Measurements from ENCODE around the gene CDH23.

DNA sequence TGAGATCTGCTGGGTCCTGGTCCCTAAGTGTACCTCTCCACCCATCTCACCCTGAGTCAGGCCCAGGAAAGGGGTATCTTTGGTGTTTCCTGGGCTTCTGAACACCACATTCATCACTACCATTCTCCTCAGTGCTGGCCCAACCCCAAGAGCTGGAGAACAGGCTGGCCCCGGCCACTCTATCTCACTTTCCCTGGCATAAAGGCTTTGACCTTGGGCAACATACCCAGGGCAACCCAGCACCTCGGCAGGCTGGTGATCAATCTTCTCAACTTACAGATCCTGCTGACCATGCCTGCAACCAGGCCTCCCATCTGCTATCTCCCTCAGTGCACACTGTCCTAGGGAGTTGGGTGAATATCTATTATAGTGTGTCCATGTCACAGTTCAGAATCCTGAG is 374.5 kb downstream of the CDH23 start:
- TF ChIP-seq, protein P1, sequence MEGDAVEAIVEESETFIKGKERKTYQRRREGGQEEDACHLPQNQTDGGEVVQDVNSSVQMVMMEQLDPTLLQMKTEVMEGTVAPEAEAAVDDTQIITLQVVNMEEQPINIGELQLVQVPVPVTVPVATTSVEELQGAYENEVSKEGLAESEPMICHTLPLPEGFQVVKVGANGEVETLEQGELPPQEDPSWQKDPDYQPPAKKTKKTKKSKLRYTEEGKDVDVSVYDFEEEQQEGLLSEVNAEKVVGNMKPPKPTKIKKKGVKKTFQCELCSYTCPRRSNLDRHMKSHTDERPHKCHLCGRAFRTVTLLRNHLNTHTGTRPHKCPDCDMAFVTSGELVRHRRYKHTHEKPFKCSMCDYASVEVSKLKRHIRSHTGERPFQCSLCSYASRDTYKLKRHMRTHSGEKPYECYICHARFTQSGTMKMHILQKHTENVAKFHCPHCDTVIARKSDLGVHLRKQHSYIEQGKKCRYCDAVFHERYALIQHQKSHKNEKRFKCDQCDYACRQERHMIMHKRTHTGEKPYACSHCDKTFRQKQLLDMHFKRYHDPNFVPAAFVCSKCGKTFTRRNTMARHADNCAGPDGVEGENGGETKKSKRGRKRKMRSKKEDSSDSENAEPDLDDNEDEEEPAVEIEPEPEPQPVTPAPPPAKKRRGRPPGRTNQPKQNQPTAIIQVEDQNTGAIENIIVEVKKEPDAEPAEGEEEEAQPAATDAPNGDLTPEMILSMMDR (IDR thresholded peaks at IDR 0.05 in 2 of 3, conservative IDR thresholded peaks at IDR 0.05 in 1 of 3; ENCODE audit: control insufficient read depth in 2 of 3, extremely low read depth in 1 of 3, insufficient read depth in 1 of 3, low read depth in 3 of 3, low read length in 3 of 3) = no peak
- TF ChIP-seq POLR2A (IDR thresholded peaks at IDR 0.05; ENCODE audit: low read depth, low read length) (no peak), DPF2 (IDR thresholded peaks at IDR 0.05) (no peak), POLR2AphosphoS2 (IDR thresholded peaks at IDR 0.05; ENCODE audit: low read depth, low read length) (no peak), EZH2 (IDR thresholded peaks at IDR 0.05; ENCODE audit: borderline replicate concordance, control insufficient read depth, low read depth, low read length) (no peak), ZNF274 (IDR thresholded peaks at IDR 0.05; ENCODE audit: insufficient read depth, insufficient read length) (no peak), ZSCAN29 (IDR thresholded peaks at IDR 0.05) (no peak)
- TF ChIP-seq, protein P2, sequence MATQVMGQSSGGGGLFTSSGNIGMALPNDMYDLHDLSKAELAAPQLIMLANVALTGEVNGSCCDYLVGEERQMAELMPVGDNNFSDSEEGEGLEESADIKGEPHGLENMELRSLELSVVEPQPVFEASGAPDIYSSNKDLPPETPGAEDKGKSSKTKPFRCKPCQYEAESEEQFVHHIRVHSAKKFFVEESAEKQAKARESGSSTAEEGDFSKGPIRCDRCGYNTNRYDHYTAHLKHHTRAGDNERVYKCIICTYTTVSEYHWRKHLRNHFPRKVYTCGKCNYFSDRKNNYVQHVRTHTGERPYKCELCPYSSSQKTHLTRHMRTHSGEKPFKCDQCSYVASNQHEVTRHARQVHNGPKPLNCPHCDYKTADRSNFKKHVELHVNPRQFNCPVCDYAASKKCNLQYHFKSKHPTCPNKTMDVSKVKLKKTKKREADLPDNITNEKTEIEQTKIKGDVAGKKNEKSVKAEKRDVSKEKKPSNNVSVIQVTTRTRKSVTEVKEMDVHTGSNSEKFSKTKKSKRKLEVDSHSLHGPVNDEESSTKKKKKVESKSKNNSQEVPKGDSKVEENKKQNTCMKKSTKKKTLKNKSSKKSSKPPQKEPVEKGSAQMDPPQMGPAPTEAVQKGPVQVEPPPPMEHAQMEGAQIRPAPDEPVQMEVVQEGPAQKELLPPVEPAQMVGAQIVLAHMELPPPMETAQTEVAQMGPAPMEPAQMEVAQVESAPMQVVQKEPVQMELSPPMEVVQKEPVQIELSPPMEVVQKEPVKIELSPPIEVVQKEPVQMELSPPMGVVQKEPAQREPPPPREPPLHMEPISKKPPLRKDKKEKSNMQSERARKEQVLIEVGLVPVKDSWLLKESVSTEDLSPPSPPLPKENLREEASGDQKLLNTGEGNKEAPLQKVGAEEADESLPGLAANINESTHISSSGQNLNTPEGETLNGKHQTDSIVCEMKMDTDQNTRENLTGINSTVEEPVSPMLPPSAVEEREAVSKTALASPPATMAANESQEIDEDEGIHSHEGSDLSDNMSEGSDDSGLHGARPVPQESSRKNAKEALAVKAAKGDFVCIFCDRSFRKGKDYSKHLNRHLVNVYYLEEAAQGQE (IDR thresholded peaks at IDR 0.05; ENCODE audit: low read depth, low read length) = no peak
- TF ChIP-seq, protein P3, sequence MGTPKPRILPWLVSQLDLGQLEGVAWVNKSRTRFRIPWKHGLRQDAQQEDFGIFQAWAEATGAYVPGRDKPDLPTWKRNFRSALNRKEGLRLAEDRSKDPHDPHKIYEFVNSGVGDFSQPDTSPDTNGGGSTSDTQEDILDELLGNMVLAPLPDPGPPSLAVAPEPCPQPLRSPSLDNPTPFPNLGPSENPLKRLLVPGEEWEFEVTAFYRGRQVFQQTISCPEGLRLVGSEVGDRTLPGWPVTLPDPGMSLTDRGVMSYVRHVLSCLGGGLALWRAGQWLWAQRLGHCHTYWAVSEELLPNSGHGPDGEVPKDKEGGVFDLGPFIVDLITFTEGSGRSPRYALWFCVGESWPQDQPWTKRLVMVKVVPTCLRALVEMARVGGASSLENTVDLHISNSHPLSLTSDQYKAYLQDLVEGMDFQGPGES (IDR thresholded peaks at IDR 0.05) = no peak
- TF ChIP-seq, protein P4, sequence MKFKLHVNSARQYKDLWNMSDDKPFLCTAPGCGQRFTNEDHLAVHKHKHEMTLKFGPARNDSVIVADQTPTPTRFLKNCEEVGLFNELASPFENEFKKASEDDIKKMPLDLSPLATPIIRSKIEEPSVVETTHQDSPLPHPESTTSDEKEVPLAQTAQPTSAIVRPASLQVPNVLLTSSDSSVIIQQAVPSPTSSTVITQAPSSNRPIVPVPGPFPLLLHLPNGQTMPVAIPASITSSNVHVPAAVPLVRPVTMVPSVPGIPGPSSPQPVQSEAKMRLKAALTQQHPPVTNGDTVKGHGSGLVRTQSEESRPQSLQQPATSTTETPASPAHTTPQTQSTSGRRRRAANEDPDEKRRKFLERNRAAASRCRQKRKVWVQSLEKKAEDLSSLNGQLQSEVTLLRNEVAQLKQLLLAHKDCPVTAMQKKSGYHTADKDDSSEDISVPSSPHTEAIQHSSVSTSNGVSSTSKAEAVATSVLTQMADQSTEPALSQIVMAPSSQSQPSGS (IDR thresholded peaks at IDR 0.05; ENCODE audit: low read length) = no peak
- TF ChIP-seq, protein P5, sequence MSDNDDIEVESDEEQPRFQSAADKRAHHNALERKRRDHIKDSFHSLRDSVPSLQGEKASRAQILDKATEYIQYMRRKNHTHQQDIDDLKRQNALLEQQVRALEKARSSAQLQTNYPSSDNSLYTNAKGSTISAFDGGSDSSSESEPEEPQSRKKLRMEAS (IDR thresholded peaks at IDR 0.05; ENCODE audit: low read depth, low read length) = no peak

Data from GM12878 (cell line).